B cell (primary cell): ENCODE data around the gene LYSMD1.

Experiments used
- CTCF ChIP-seq: fragments of 200-600 bp; IDR thresholded peaks from one replicate; pipeline ENCODE4 v1.8.0; 2022; ENCODE audit warnings: antibody characterized with exemption, mild to moderate bottlenecking
- EZH2 ChIP-seq: IDR thresholded peaks from 2 replicates; pipeline ENCODE4 v1.6.1; 2012; ENCODE audit warnings: borderline replicate concordance, low read depth, mild to moderate bottlenecking, moderate library complexity, low read length; ENCODE audit not compliant: insufficient read depth, poor library complexity, severe bottlenecking

DNA sequence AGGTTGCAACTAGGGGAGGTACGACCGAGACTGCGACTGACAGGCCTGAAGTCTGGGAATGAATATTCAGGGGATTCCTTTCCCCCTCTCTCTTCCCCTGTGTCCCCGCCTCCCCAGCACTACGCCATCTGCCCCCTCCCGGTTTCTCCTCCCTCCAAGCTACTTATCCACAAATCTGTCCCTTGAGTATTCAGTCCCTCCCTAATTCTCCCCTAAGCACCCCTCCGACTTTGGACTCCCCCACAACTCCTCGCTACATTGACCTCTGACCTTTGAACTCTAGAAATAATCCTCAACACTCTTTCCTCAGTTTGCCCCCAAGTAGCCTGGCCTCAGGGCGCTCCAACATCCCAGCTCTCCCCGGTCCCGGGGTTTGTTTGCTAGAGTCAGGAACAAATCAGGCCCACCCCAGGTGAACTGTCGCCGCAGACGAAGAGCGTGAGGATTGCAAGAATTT, 393 bp downstream of the LYSMD1 start:
- no peak for TF ChIP-seq CTCF
- no peak for TF ChIP-seq EZH2
